ENCODE measurements around the gene ZMYND8. TPM values are rescaled to one million over a fixed set of nuclear protein-coding genes. Genes with fewer than 3 reads are reported as not detected.

ZMYND8 gene
- total and polyA plus RNA-seq, 2 of the 8 experiments (the other 6 are each of a cell fraction or from before 2014, with no cell fraction given) = 50.5 to 163 TPM

GRCh38 chr20:47224857-47225256 lies 131.6 kb downstream of the ZMYND8 start:
- Histone ChIP-seq H3K4me1 (replicated peaks in 1 of 4; ENCODE audit: control insufficient read depth in 3 of 4, insufficient read depth in 4 of 4, low read length in 3 of 4) (no peaks in the 10 kb centered on the region), H2AK5ac (ENCODE audit: low read depth, low read length) (no peak overlapping the region), H3K23ac (ENCODE audit: insufficient read length) (no peak overlapping the region), H2BK20ac (ENCODE audit: low read length) (no peak overlapping the region), H3K36me3 (ENCODE audit: control insufficient read depth in 2 of 4, insufficient read depth in 4 of 4, low read length in 3 of 4) (peaks cover 41 to 100% (median 73%) of the 10 kb centered on the region in 4 experiments), H2BK15ac (ENCODE audit: low read length) (no peak overlapping the region), H3K79me2 (ENCODE audit: control insufficient read depth in 1 of 2, insufficient read depth in 2 of 2, low read length in 2 of 2) (0 out of 4 replicates have a peak, but pooled peaks cover 0 to 4% of the 10 kb centered on the region in 2 experiments), H3K14ac (ENCODE audit: insufficient read length) (no peak overlapping the region), H3K27ac (ENCODE audit: low read depth, low read length) (no peak overlapping the region), H3K9me3 (ENCODE audit: insufficient read depth in 2 of 2, low read depth in 1 of 2, low read length in 1 of 2) (no peaks in the 10 kb centered on the region), H2BK12ac (ENCODE audit: low read depth, low read length) (no peak overlapping the region), H3K23me2 (ENCODE audit: low read depth, low read length) (no peaks in the 10 kb centered on the region), H2AFZ (ENCODE audit: low read length) (no peak overlapping the region), H3K56ac (replicated peaks; ENCODE audit: insufficient read length, low read depth, low read length) (no peak overlapping the region), H4K91ac (replicated peaks; ENCODE audit: insufficient read length, low read length) (no peak overlapping the region), H3K79me1 (ENCODE audit: low read depth, low read length) (no peaks in the 10 kb centered on the region; the same call in 1 of the 2 replicates), H3K4me2 (ENCODE audit: insufficient read depth in 1 of 2, low read depth in 2 of 2, low read length in 2 of 2) (no peak overlapping the region), H2BK120ac (replicated peaks; ENCODE audit: low read depth, low read length) (no peak overlapping the region), H2BK5ac (ENCODE audit: low read depth, low read length) (no peak overlapping the region), H4K5ac (ENCODE audit: insufficient read length, low read depth, low read length) (no peak overlapping the region), H3K9ac (replicated peaks in 1 of 4; ENCODE audit: extremely low read depth in 1 of 4, low read depth in 3 of 4, low read length in 3 of 4) (no peak overlapping the region), H3K18ac (ENCODE audit: extremely low read depth, low read length) (no peak overlapping the region), H3K4me3 (ENCODE audit: extremely low read depth in 1 of 4, insufficient read depth in 2 of 4, low read depth in 3 of 4, low read length in 4 of 4) (no peak overlapping the region), H4K20me1 (replicated peaks in 1 of 2; ENCODE audit: control insufficient read depth in 1 of 2, insufficient read depth in 2 of 2, low read length in 2 of 2) (no peaks in the 10 kb centered on the region), H4K8ac (ENCODE audit: extremely low read depth, insufficient read depth, low read length) (no peak overlapping the region), H3K4ac (replicated peaks; ENCODE audit: insufficient read length, low read depth, low read length) (no peak overlapping the region), H3K27me3 (replicated peaks in 1 of 4; ENCODE audit: control insufficient read depth in 3 of 4, extremely low read depth in 1 of 4, insufficient read depth in 3 of 4, low read length in 3 of 4) (no peaks in the 10 kb centered on the region)
- POLR2A ChIA-PET (ENCODE audit: partially characterized antibody) = no interaction called here
- CTCF ChIA-PET (ENCODE audit: partially characterized antibody) = interaction anchor here (0.5 to 2.1 kb wide), 3 partner anchors 26 to 220 kb away, joined by 3 to 7 read pairs (median 3); no protein-coding TSS in a partner anchor
- FAIRE-seq (no peak), DNase-seq (ENCODE audit: low read depth in 1 of 2, low spot score in 2 of 2) (no peak)
- 97% methylated on average over 4 of the region's 4 CpGs; no CpG with 5 or more reads in 1 of the 2 experiments for WGBS, 2 experiments (ENCODE audit: extremely low coverage in 1 of 2, insufficient coverage in 1 of 2, insufficient read length in 1 of 2, insufficient replicate concordance in 2 of 2, low coverage in 1 of 2, low lambda C conversion rate in 2 of 2, missing lambda C conversion rate in 1 of 2)
- TF ChIP-seq SIX5 (IDR thresholded peaks at IDR 0.05; ENCODE audit: low read depth, low read length) (no peak), FOSL1 (IDR thresholded peaks at IDR 0.05; ENCODE audit: insufficient read depth, low read depth, low read length) (no peak), RAD21 (IDR thresholded peaks at IDR 0.05 in 1 of 2, conservative IDR thresholded peaks at IDR 0.05 in 1 of 2; ENCODE audit: low read depth in 2 of 2, low read length in 2 of 2) (no peak), BCL11A (IDR thresholded peaks at IDR 0.05; ENCODE audit: low read depth in 2 of 2, low read length in 2 of 2) (no peak), ZNF274 (IDR thresholded peaks at IDR 0.05; ENCODE audit: borderline replicate concordance, extremely low read depth, low read length) (no peak), TAF1 (IDR thresholded peaks at IDR 0.05; ENCODE audit: low read depth, low read length) (no peak), KDM4A (IDR thresholded peaks at IDR 0.05; ENCODE audit: low read depth, low read length, severe bottlenecking) (no peak), SAP30 (IDR thresholded peaks at IDR 0.05; ENCODE audit: insufficient read depth, insufficient replicate concordance, low read length) (no peak), SIN3A (conservative IDR thresholded peaks at IDR 0.05 in 1 of 2, IDR thresholded peaks at IDR 0.05 in 1 of 2; ENCODE audit: low read depth in 1 of 2, low read length in 2 of 2) (no peak), TBP (IDR thresholded peaks at IDR 0.05; ENCODE audit: low read depth, low read length) (no peak)
- TF ChIP-seq, protein P1, sequence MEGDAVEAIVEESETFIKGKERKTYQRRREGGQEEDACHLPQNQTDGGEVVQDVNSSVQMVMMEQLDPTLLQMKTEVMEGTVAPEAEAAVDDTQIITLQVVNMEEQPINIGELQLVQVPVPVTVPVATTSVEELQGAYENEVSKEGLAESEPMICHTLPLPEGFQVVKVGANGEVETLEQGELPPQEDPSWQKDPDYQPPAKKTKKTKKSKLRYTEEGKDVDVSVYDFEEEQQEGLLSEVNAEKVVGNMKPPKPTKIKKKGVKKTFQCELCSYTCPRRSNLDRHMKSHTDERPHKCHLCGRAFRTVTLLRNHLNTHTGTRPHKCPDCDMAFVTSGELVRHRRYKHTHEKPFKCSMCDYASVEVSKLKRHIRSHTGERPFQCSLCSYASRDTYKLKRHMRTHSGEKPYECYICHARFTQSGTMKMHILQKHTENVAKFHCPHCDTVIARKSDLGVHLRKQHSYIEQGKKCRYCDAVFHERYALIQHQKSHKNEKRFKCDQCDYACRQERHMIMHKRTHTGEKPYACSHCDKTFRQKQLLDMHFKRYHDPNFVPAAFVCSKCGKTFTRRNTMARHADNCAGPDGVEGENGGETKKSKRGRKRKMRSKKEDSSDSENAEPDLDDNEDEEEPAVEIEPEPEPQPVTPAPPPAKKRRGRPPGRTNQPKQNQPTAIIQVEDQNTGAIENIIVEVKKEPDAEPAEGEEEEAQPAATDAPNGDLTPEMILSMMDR (IDR thresholded peaks at IDR 0.05; ENCODE audit: control extremely low read depth in 1 of 3, insufficient read depth in 1 of 3, low read depth in 1 of 3, low read length in 3 of 3) = no peak

Measured in H1 (cell line).